Effector CD8-positive, alpha-beta T cell (primary cell): Measurements from ENCODE around the gene ZBTB46.
"Not testable (repeated sequence)": the region's sequence is repeated elsewhere in the genome, so short reads cannot be mapped to it uniquely, and the experiment has no call there.

Experiments
- DNase-seq: peaks from one replicate; lab custom pipeline; 2025; lab: John Stamatoyannopoulos, UW
- total RNA-seq, 4 experiments: gene quantifications; one replicate each; lab custom pipeline; 2026; lab: John Stamatoyannopoulos, UW

ZBTB46 gene, protein sequence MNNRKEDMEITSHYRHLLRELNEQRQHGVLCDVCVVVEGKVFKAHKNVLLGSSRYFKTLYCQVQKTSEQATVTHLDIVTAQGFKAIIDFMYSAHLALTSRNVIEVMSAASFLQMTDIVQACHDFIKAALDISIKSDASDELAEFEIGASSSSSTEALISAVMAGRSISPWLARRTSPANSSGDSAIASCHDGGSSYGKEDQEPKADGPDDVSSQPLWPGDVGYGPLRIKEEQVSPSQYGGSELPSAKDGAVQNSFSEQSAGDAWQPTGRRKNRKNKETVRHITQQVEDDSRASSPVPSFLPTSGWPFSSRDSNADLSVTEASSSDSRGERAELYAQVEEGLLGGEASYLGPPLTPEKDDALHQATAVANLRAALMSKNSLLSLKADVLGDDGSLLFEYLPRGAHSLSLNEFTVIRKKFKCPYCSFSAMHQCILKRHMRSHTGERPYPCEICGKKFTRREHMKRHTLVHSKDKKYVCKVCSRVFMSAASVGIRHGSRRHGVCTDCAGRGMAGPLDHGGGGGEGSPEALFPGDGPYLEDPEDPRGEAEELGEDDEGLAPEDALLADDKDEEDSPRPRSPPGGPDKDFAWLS
- 0.29 to 1.9 (median 0.94) reads per million in 4 experiments for total RNA-seq

DNA sequence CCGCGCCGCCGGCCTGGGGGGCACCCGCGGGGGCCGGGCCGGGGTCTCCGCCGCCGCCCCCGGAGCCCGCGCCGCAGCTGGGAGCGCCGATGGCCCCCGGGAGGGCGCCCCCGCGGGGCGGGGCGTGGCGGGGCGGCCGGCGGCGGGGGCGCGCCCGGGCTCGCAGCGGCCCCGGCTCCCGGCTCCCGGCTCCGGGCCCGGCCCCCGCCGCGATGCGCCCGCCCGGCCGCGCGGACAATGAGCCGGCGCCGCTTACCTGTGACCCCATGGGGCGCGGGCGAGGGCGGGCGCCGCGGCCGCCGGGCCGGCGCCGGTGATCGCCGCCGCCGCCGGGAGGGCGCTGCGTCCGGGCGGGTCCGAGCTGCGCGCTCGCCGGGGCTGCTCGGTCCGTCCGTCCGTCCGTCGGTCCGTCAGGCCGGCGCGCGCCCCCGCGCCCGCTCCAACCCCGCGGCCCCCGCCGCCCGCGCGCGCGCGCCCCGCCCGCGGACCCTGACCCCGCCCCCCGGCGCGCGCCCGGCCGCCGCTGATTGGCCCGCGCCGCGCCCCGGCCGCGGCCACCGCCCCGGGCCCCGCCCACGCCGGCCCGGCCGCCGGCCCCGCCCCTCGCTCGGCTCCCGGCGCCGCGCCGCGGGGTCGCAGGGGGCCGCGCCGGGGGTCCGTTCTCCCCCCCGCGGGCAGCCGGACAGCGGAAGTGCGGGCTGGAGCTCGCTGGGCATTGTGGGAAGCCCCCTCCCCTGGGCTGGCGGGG is at the start of gene ZBTB46:
Gene ZBTB46 (minus strand): TSS at position 424 of the 748 bp plus-strand sequence. CDS start 40,507 bp downstream, outside the sequence.
- DNase-seq = no peak

DNA sequence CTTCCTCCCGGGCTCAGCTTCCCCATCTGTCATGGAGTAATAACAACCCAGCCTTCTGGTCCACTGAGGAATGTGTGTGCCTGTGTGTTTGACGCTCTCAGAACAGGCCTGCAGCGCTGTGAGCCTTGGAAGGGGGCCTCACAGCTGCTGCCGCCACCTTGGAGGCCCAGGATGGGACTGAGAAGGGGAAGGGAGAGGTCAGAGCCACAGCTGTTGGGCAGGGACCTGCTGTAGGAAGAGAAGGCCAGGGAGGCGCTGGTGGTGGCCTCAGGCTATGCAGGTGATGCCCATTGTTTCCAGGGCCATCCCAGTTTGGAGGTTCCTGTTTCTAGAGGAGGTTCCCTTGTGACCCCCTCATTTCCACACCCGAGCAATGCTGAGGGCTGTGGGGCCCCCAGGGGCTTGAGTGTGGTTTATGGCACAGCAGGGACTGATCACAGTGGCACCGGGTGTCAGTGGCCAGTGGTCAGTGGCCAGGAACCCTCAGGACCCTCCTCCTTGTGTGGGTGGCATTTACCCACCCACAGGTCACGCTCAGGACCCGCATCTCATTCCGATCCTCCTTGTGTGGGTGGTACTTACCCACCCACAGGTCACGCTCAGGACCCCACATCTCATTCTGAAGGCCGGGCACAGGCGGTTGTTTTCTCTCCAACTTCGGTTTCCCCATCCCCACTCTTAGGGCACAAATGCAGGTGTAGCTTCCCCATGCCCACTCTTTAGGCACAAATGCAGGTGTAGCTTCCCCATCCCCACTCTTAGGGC is 48.0 kb upstream of the ZBTB46 start:
- no peak for DNase-seq

GRCh38 chr20:63877755-63878470 is 46.8 kb upstream of the ZBTB46 start:
- DNase-seq = no peak

DNA sequence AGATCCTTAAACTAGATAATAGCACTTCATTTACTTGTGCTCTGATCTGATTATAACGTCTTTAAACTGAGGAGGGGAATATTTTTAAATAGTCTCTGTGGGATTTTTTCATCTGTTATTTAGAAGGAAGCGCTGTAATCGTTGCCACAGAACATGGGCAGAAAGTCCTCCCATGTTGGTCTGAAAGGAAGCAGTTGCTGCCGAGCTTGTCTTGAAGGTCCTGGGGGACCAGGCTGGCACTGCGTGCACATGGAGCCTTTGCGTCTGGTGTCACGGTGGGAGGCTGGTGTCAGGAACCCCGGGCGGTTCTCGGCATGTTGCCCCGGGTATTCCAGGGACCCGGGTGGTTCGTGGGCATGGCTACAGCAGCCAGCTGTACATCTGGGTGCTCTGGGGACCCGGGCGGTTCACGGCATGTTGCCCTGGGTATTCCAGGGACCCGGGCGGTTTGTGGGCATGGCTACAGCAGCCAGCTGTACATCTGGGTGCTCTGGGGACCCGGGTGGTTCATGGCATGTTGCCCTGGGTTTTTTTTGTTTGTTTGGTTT is 45.5 kb upstream of the ZBTB46 start:
- DNase-seq = no peak

GRCh38 chr20:63874241-63874640 is 43.2 kb upstream of the ZBTB46 start:
- DNase-seq = not testable (repeated sequence)

- no peak for DNase-seq
These were observed 42.5 kb upstream of the ZBTB46 start for GRCh38 chr20:63873477-63873971.

DNA sequence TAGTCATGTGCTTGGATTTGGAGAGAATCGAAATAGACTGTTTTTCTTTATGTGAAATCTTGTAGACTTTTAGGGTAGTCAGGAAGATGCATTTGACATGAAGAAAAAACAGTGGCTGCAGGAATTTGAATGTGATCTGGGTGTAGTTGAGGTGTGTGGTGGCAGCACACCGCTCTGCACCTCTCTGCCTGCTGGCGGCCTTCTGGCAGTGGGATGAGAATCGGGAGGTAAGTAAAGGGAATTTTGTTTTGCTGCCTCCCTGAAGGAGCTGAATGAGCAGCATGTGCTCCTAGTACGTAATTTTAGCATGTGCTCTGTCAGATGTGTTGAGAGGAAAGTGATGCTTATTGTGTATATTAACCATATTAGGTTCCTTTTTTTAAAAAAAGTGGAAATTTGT is 37.2 kb upstream of the ZBTB46 start:
- no peak for DNase-seq

- not testable (repeated sequence) for DNase-seq
These were observed 36.0 kb upstream of the ZBTB46 start for GRCh38 chr20:63867042-63867441.

- DNase-seq = peak; percentile 96
These were observed 34.0 kb upstream of the ZBTB46 start, which contains the start of gene TPD52L2 for GRCh38 chr20:63864978-63865640. Gene TPD52L2 (plus strand): TSS chr20:63865270. CDS start chr20:63865366, 96 bp downstream.

- DNase-seq = no peak
These were observed 33.5 kb upstream of the ZBTB46 start for GRCh38 chr20:63864545-63864977.

DNA sequence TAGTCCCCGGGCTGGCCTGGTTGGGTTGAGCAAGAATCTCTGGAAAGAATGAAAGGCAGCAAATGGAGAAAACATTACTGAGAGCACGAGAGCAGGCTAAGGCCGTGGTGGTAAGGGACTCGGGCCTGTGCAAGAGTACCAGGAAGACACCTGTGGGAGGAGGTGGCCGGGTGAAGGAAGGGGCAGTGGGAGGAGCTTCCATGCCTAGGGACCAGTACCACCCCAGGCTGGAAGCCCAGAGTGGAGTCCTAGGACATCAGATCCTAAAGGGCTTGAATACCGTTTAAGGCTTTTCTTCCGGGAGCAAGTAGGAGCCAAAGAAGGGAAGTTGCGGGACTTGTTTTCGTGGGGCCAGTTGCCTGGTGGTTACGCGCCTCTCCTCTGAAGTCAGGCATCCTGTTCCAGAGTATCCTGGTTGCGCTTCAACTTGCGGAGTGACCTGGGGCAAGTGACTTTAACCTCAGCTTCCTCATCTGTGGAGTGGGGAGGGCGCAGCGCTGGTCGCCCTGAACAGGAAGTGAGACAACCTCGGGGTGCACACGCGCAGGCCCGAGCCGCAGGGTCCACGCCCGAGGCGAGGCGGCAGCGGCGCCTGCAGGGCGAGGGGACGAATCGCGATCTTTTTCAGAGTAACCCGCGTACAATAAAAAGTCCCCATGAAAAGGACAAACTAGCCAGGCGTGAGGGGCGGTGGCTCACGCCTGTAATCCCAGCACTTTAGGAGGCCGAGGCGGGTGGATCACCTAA is 32.9 kb upstream of the ZBTB46 start:
- DNase-seq = peak; percentile 58

GRCh38 chr20:63863021-63863797 is 32.1 kb upstream of the ZBTB46 start:
- DNase-seq = no peak

DNA sequence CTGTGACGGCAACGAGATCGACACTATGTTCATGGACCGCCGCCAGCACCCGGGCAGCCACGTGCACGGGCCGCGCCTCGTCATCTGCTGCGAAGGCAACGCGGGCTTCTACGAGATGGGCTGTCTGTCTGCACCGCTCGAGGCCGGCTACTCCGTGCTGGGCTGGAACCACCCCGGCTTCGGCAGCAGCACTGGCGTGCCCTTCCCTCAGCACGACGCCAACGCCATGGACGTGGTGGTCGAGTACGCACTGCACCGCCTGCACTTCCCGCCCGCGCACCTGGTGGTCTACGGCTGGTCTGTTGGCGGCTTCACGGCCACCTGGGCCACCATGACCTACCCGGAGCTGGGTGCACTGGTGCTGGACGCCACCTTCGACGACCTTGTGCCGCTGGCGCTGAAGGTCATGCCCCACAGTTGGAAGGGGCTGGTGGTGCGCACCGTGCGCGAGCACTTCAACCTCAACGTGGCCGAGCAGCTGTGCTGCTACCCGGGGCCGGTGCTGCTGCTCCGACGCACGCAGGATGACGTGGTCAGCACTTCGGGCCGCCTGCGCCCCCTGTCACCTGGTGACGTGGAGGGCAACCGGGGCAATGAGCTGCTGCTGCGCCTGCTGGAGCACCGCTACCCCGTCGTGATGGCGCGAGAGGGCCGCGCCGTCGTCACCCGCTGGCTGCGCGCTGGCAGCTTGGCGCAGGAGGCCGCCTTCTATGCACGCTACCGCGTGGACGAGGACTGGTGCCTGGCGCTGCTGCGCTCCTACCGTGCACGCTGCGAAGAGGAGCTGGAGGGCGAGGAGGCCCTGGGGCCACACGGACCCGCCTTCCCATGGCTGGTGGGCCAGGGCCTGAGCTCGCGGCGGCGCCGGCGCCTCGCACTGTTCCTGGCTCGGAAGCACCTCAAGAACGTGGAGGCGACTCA is 31.2 kb upstream of the ZBTB46 start:
- DNase-seq = no peak

DNA sequence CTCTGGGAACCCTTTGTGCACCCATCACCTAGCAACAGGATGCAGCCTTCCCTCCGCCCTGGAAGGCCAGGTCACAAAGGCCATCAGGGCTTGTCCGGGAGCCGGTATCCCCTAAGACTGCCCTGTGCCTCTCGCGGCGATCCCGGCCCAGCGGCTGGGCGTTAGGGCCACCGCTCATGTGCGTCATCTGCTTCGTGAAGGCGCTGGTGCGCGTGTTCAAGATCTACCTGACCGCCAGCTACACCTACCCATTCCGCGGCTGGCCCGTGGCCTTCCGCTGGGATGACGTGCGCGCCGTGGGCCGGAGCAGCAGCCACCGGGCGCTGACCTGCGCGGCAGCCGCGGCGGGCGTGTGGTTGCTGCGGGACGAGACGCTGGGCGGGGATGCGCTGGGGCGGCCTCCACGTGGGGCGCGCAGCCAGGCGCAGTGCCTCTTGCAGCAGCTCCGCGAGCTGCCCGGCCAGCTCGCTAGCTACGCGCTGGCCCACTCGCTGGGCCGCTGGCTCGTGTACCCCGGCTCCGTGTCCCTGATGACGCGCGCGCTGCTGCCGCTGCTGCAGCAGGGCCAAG is 30.4 kb upstream of the ZBTB46 start, which contains the start of gene ABHD16B:
Gene ABHD16B (plus strand): TSS at position 134 of the 570 bp plus-strand sequence. CDS start 43 bp downstream, at position 177.
- no peak for DNase-seq

DNA sequence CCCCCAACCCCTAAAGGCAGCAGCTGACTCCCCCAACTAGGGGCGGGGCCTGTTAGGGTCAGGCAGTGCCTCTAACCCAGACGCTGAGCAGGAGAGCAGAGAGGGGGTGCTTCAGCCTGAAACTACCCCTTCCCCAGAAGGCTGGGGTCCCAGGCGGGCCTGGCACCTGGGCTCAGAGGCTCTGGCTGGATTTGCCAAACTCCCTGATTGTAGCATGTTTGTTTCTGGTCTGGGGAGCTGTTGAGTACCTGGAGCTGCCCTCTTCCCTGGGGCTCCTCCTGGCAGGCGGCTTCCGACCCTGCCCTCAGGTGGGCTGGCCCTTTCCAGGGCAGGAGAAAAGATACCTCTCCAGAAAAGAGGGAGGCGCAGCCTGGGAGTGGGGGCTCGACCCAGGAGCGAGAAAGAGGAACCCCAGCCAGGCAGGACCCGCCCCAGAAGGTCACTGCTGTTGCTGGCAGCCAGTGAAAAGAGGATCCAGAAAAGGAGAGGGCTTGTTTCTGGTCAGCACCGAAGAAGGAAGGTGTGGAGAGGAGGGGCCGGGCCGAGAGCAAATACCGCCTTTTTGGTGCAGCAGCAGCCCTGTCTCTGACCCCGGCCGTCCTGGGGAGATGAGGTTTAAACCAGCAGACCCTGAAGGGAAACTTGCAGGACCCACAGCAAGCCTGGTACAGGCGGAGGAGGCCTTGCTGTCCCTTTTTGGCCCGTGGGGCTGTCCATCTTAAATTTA is 29.4 kb upstream of the ZBTB46 start:
- DNase-seq = no peak

- DNase-seq = no peak
These were observed 28.2 kb upstream of the ZBTB46 start for GRCh38 chr20:63859166-63859699.
